ENCODE data around the gene RBM25.
"Not testable (repeated sequence)": the region's sequence is repeated elsewhere in the genome, so short reads cannot be mapped to it uniquely, and the experiment has no call there.

Gene RBM25

DNA sequence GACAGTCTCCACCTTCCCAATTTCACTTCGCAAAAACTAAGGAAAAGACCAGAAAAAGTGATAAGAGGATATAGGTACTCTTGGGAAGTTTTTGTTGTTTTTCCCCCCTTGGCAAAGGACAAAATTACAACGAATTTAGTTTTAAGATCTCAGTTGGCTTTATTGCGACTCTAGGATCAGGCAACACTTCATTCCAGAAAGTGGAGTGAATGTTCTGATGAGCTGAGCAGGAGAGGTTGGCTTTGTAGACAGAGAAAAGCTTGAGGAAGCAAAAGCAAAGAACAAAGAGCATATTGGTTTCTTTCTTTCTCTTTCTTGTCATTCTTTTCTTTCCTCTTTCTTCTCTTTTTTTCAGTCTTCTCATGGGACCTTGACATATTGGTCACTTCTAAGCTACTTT lies 30.8 kb upstream of the RBM25 start:
- H3K9ac ChIP-seq (ENCODE audit: low read length in 5 of 5) = peak overlapping the region in 1 of 5 donors; percentile 47

DNA sequence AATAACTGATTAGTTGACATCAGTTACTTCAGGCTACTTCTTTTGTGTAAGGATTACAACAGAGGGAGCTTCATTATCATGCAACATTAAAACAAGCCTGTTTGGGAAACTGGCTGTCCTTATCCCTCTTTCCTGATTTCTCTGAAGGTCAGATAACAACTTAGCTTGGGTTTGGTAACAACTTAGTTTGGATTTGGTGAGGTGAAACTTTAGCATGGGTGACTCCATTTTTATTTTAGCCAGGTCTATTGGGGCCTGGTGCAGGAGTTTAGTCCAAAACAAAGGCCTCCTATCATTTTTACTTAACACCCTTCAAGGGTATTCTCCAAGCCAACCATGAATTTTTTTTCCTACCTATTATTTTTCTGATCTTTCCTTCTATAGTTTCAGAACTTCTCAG lies 30.4 kb upstream of the RBM25 start:
- no peaks in the 10 kb centered on the region for H3K27me3 ChIP-seq (ENCODE audit: control insufficient read depth in 5 of 5, insufficient read depth in 4 of 5, low read length in 5 of 5)
- no peak overlapping the region for H3K9ac ChIP-seq (ENCODE audit: low read length in 5 of 5)
- peaks cover 6 to 12% (median 11%) of the 10 kb centered on the region in 5 donors for H3K36me3 ChIP-seq (ENCODE audit: control insufficient read depth in 5 of 5, insufficient read depth in 5 of 5, low read length in 5 of 5)
- H3K4me3 ChIP-seq (ENCODE audit: low read depth in 1 of 5, low read length in 5 of 5) = no peak overlapping the region
- no peaks in the 10 kb centered on the region for H3K9me3 ChIP-seq (ENCODE audit: control insufficient read depth in 5 of 5, low read length in 5 of 5)
- H3K27ac ChIP-seq (ENCODE audit: low read depth, low read length) = no peak overlapping the region
- H3K4me1 ChIP-seq (ENCODE audit: control insufficient read depth in 5 of 5, insufficient read depth in 5 of 5, low read length in 5 of 5) = peaks cover 0 to 26% (median 23%) of the 10 kb centered on the region in 5 donors

More for the DNA sequence above, 30.8 kb upstream of the RBM25 start:
- peaks cover 7 to 12% (median 11%) of the 10 kb centered on the region in 5 donors for H3K36me3 ChIP-seq (ENCODE audit: control insufficient read depth in 5 of 5, insufficient read depth in 5 of 5, low read length in 5 of 5)
- peak overlapping the region; percentile 4 for H3K27ac ChIP-seq (ENCODE audit: low read depth, low read length)
- peak overlapping the region; percentile 61 to 89 (median 82) for H3K4me3 ChIP-seq (ENCODE audit: low read depth in 1 of 5, low read length in 5 of 5)
- no peaks in the 10 kb centered on the region for H3K27me3 ChIP-seq (ENCODE audit: control insufficient read depth in 5 of 5, insufficient read depth in 4 of 5, low read length in 5 of 5)
- no peaks in the 10 kb centered on the region for H3K9me3 ChIP-seq (ENCODE audit: control insufficient read depth in 5 of 5, low read length in 5 of 5)
- peaks cover 0 to 29% (median 26%) of the 10 kb centered on the region in 5 donors for H3K4me1 ChIP-seq (ENCODE audit: control insufficient read depth in 5 of 5, insufficient read depth in 5 of 5, low read length in 5 of 5)

DNA sequence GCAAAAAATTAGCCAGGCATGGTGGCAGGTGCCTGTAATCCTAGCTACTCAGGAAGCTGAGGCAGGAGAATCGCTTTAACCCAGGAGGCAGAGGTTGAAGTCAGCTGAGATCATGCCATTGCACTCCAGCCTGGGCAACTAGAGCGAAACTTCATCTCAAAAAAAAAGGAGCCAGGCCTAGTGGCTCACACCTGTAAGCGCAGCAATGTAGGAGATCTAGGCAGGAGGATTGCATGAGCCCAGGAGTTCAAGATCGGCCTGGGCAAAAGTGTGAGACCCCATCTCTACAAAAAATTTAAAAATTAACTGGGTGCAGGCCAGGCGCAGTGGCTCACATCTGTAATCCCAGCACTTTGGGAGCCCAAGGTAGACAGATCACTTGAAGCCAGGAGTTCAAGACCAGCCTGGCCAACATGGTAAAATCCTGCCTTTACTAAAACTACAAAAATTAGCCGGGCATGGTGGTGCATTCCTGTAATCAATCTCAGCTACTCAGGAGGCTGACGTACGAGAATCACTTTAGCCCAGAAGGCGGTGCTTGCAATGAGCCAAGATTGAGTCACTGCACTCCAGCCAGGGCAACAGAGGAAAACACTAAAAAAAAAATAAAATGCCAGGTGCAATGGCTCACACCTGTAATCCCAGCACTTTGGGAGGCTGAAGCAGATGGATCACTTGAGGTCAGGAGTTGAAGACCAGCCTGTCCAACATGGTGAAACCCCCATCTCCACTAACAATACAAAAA lies 21.5 kb upstream of the RBM25 start:
- not testable (repeated sequence) for H3K9ac ChIP-seq (ENCODE audit: low read length in 5 of 5); H3K4me3 ChIP-seq (ENCODE audit: low read depth in 1 of 5, low read length in 5 of 5); H3K4me1 ChIP-seq (ENCODE audit: control insufficient read depth in 5 of 5, insufficient read depth in 5 of 5, low read length in 5 of 5); H3K27me3 ChIP-seq (ENCODE audit: control insufficient read depth in 5 of 5, insufficient read depth in 4 of 5, low read length in 5 of 5); H3K9me3 ChIP-seq (ENCODE audit: control insufficient read depth in 5 of 5, low read length in 5 of 5); H3K36me3 ChIP-seq (ENCODE audit: control insufficient read depth in 5 of 5, insufficient read depth in 5 of 5, low read length in 5 of 5); H3K27ac ChIP-seq (ENCODE audit: low read depth, low read length)

DNA sequence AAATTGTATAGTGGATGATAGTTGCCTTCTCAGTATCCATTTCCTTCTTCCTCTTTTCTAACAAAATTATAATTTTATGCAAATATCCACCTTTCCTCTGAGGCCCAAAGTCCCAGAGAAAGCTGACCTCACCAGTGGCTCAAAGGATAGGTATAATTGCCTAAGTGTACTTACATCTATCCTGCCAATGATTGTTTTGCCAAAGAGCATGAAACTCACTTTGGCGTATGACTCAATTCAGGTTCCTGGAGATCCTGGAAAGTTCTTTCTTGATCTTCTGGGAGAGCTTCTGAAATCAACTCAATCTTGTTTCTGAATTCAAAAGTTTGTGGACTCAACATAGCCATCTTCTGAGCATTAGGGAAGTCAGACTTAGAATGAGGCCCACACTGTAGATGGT lies 10.5 kb upstream of the RBM25 start:
- H3K27me3 ChIP-seq (ENCODE audit: control insufficient read depth in 5 of 5, insufficient read depth in 4 of 5, low read length in 5 of 5) = no peaks in the 10 kb centered on the region
- no peaks in the 10 kb centered on the region for H3K4me1 ChIP-seq (ENCODE audit: control insufficient read depth in 5 of 5, insufficient read depth in 5 of 5, low read length in 5 of 5)
- H3K9me3 ChIP-seq (ENCODE audit: control insufficient read depth in 5 of 5, low read length in 5 of 5) = no peaks in the 10 kb centered on the region
- H3K27ac ChIP-seq (ENCODE audit: low read depth, low read length) = no peak overlapping the region
- no peak overlapping the region for H3K4me3 ChIP-seq (ENCODE audit: low read depth in 1 of 5, low read length in 5 of 5)
- no peak overlapping the region for H3K9ac ChIP-seq (ENCODE audit: low read length in 5 of 5)
- H3K36me3 ChIP-seq (ENCODE audit: control insufficient read depth in 5 of 5, insufficient read depth in 5 of 5, low read length in 5 of 5) = no peaks in the 10 kb centered on the region

DNA sequence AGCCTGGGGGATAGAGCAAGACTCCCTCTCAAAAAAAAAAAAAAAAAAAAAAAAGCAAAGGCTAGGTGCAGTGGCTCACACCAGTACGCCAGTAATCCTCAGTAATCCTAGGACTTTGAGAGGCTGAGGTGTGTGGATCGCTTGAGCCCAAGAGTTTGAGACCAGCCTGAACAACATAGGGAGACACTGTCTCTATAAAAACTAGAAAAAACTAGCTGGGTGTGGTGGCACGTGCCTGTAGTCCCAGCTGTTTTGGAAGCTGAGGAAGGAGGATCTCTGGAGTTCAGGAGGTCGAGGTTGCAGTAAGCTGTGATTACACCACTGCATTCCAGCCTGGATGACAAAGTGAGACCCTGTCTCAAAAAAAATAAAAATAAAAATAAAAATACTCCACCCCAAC lies 8.9 kb upstream of the RBM25 start:
- no peaks in the 10 kb centered on the region for H3K4me1 ChIP-seq (ENCODE audit: control insufficient read depth in 5 of 5, insufficient read depth in 5 of 5, low read length in 5 of 5)

DNA sequence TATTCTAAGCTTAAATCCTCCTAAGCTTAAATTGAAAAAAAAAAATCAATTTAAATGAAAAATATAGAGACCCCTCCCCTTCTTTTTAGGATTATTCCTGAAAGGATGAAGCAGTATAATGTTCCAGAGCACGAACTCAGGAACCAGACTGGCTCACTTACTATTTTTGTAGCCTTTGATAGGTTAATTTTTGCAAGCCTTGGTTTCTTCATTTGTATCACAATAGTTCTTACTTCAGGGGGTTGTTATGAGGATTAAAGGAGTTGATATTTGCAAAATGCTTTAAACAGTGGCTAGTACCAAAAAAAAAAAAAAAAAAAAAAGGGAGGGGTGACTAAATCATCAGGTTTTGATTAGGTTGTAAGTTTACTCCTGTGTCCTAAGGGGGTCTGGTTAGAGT lies 3.1 kb upstream of the RBM25 start:
- Histone ChIP-seq H3K9me3 (ENCODE audit: control insufficient read depth in 5 of 5, low read length in 5 of 5) (no peaks in the 10 kb centered on the region), H3K36me3 (ENCODE audit: control insufficient read depth in 5 of 5, insufficient read depth in 5 of 5, low read length in 5 of 5) (no peaks in the 10 kb centered on the region), H3K4me3 (ENCODE audit: low read depth in 1 of 5, low read length in 5 of 5) (no peak overlapping the region), H3K9ac (ENCODE audit: low read length in 5 of 5) (no peak overlapping the region), H3K27ac (ENCODE audit: low read depth, low read length) (no peak overlapping the region), H3K4me1 (ENCODE audit: control insufficient read depth in 5 of 5, insufficient read depth in 5 of 5, low read length in 5 of 5) (peaks cover 0 to 22% (median 13%) of the 10 kb centered on the region in 5 donors), H3K27me3 (ENCODE audit: control insufficient read depth in 5 of 5, insufficient read depth in 4 of 5, low read length in 5 of 5) (no peaks in the 10 kb centered on the region)

More for the DNA sequence above, 8.9 kb upstream of the RBM25 start:
- Histone ChIP-seq H3K36me3 (ENCODE audit: control insufficient read depth in 5 of 5, insufficient read depth in 5 of 5, low read length in 5 of 5) (no peaks in the 10 kb centered on the region), H3K9ac (ENCODE audit: low read length in 5 of 5) (no peak overlapping the region), H3K27me3 (ENCODE audit: control insufficient read depth in 5 of 5, insufficient read depth in 4 of 5, low read length in 5 of 5) (no peaks in the 10 kb centered on the region), H3K4me3 (ENCODE audit: low read depth in 1 of 5, low read length in 5 of 5) (no peak overlapping the region), H3K27ac (ENCODE audit: low read depth, low read length) (no peak overlapping the region), H3K9me3 (ENCODE audit: control insufficient read depth in 5 of 5, low read length in 5 of 5) (no peaks in the 10 kb centered on the region)

DNA sequence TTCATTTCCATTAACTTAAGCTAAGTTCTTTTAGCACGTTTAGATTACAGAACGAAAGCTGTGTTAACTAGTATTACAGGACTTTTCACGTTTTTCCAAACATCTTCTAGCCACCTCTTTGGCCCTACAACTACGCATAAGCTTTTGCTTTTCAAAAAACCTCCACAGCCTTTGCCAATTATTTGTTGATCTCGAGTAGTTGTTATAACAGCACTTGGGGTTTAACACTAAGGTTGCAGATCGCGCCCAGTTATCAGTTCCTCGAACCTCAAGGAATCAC lies 450 bp upstream of the RBM25 start:
- H3K4me1 ChIP-seq (ENCODE audit: control insufficient read depth in 5 of 5, insufficient read depth in 5 of 5, low read length in 5 of 5) = peaks cover 1 to 34% (median 29%) of the 10 kb centered on the region in 5 donors
- peak overlapping the region; percentile 96 for H3K27ac ChIP-seq (ENCODE audit: low read depth, low read length)
- peak overlapping the region; percentile 88 to 100 (median 96) for H3K9ac ChIP-seq (ENCODE audit: low read length in 5 of 5)
- no peaks in the 10 kb centered on the region for H3K27me3 ChIP-seq (ENCODE audit: control insufficient read depth in 5 of 5, insufficient read depth in 4 of 5, low read length in 5 of 5)
- peak overlapping the region; percentile 78 to 99 (median 96) for H3K4me3 ChIP-seq (ENCODE audit: low read depth in 1 of 5, low read length in 5 of 5)
- no peaks in the 10 kb centered on the region for H3K9me3 ChIP-seq (ENCODE audit: control insufficient read depth in 5 of 5, low read length in 5 of 5)
- peaks cover 0 to 5% (median 0%) of the 10 kb centered on the region in 5 donors for H3K36me3 ChIP-seq (ENCODE audit: control insufficient read depth in 5 of 5, insufficient read depth in 5 of 5, low read length in 5 of 5)

DNA sequence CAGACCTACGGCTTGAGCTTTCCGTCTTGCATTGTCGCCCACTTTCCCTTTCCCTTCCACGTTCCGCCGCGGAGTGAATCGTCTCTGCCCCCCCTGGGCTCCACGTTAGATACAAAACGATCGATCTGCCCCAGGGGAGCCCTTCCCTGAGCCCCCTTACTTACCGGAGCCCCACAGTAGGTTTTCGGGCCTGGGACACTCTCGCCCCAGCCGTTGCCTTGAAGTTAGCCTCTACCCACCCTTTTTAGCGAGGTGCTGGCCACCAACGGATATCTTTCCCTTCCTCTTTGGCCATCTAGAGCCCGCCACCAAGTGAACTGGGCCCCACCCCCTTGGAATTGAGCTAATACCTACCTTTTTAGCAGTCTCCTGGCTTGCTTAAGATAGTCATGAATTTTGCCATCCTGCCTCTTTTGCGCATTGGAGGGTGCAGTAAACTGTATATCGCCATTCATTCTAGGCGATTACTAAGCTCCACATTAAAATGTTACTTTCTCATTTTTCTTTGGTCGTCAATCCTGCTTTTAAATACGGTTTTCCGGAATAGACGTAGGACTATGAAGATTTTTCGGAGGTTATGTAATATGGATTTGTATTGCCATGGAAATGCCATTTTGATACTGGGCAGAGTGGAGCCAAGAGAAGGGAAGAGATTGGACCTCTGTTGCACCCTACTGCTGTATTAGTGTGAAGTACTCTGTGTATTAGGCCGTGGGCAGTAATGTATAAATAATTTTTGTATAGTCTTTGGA lies 764 bp downstream of the RBM25 start:
- Histone ChIP-seq H3K4me3 (ENCODE audit: low read depth in 1 of 5, low read length in 5 of 5) (peak overlapping the region; percentile 78 to 99 (median 96)), H3K4me1 (ENCODE audit: control insufficient read depth in 5 of 5, insufficient read depth in 5 of 5, low read length in 5 of 5) (peaks cover 1 to 34% (median 29%) of the 10 kb centered on the region in 5 donors), H3K9ac (ENCODE audit: low read length in 5 of 5) (peak overlapping the region; percentile 88 to 100 (median 99)), H3K27me3 (ENCODE audit: control insufficient read depth in 5 of 5, insufficient read depth in 4 of 5, low read length in 5 of 5) (no peaks in the 10 kb centered on the region), H3K9me3 (ENCODE audit: control insufficient read depth in 5 of 5, low read length in 5 of 5) (no peaks in the 10 kb centered on the region), H3K36me3 (ENCODE audit: control insufficient read depth in 5 of 5, insufficient read depth in 5 of 5, low read length in 5 of 5) (peaks cover 0 to 13% (median 6%) of the 10 kb centered on the region in 5 donors), H3K27ac (ENCODE audit: low read depth, low read length) (peak overlapping the region; percentile 96)

DNA sequence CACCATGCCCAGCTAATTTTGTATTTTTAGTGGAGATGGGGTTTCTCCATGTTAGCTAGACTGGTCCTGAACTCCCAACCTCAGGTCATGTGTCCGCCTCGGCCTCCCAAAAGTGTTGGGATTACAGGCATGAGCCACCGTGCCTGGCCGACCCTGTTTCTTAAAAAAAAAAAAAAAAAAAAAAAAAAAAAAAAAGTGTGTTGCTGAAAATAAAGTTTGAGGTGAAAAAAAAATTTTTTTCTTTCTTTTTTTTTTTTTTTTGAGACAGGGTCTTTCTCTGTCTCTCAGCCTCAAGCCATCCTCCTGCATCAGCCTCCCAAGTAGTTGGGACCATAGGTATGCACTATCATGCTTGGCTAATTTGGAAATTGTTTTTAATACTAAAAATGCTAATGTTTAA lies 11.3 kb downstream of the RBM25 start:
- Histone ChIP-seq H3K4me1 (ENCODE audit: control insufficient read depth in 5 of 5, insufficient read depth in 5 of 5, low read length in 5 of 5) (peaks cover 0 to 8% (median 4%) of the 10 kb centered on the region in 5 donors), H3K9me3 (ENCODE audit: control insufficient read depth in 5 of 5, low read length in 5 of 5) (no peaks in the 10 kb centered on the region), H3K27ac (ENCODE audit: low read depth, low read length) (no peak overlapping the region), H3K9ac (ENCODE audit: low read length in 5 of 5) (no peak overlapping the region), H3K36me3 (ENCODE audit: control insufficient read depth in 5 of 5, insufficient read depth in 5 of 5, low read length in 5 of 5) (peaks cover 4 to 33% (median 22%) of the 10 kb centered on the region in 5 donors), H3K4me3 (ENCODE audit: low read depth in 1 of 5, low read length in 5 of 5) (no peak overlapping the region), H3K27me3 (ENCODE audit: control insufficient read depth in 5 of 5, insufficient read depth in 4 of 5, low read length in 5 of 5) (no peaks in the 10 kb centered on the region)

DNA sequence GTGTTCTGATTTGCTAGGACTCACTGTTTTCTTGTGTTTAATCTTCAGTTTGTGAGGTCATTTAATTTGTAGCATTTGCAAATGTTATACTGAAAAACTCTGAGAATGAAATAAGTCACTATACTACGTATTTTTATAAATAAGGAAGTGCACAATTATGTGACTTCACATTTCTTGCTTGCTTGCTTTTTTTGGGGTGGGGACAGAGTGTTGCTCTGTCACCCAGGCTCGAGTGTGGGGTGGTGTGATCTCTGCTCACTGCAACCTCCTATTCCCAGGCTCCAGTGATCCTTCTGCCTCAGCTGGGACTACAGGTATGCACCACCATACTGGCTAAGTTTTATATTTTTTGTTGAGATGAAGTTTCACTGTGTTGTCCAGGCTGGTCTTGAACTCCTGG lies 32.7 kb downstream of the RBM25 start:
- Histone ChIP-seq H3K27me3 (ENCODE audit: control insufficient read depth in 5 of 5, insufficient read depth in 4 of 5, low read length in 5 of 5) (no peaks in the 10 kb centered on the region), H3K4me1 (ENCODE audit: control insufficient read depth in 5 of 5, insufficient read depth in 5 of 5, low read length in 5 of 5) (no peaks in the 10 kb centered on the region), H3K9ac (ENCODE audit: low read length in 5 of 5) (no peak overlapping the region), H3K9me3 (ENCODE audit: control insufficient read depth in 5 of 5, low read length in 5 of 5) (no peaks in the 10 kb centered on the region), H3K4me3 (ENCODE audit: low read depth in 1 of 5, low read length in 5 of 5) (no peak overlapping the region), H3K27ac (ENCODE audit: low read depth, low read length) (no peak overlapping the region), H3K36me3 (ENCODE audit: control insufficient read depth in 5 of 5, insufficient read depth in 5 of 5, low read length in 5 of 5) (peaks cover 21 to 51% (median 48%) of the 10 kb centered on the region in 5 donors)

Measured in subcutaneous abdominal adipose tissue (tissue), 5 donors.